Caco-2 (cell line): ENCODE measurements around the gene GALNTL6. TPM values are rescaled to one million over a fixed set of nuclear protein-coding genes. Genes with fewer than 3 reads are reported as not detected.

Source experiments
- BruUV-seq: library from RNA; stranded (reverse); fragments of 400-500 nt; replicated peaks from 2 replicates; lab custom pipeline; 2021; lab: Mats Ljungman, UMichigan
- CTCF ChIA-PET: fragments of 300-600 bp; sonication (Branson Sonifier 250); formaldehyde crosslinking; loops from one replicate; lab custom pipeline; 2022; ENCODE audit warnings: antibody characterized with exemption; lab: Charles Lee
- POLR2A ChIA-PET: fragments of 300-600 bp; sonication (Branson Sonifier 250); formaldehyde crosslinking; loops from one replicate; lab custom pipeline; 2022; ENCODE audit warnings: antibody characterized with exemption; lab: Charles Lee
- DNase-seq, 2 experiments: peaks; one replicate each; pipeline versions ENCODE4 v3.0.0 to v3.0.0-alpha.2; 2020 to 2022
- H3K27me3 ChIP-seq: replicated peaks from 2 replicates; pipeline ENCODE4 v1.6.0; 2011; ENCODE audit warnings: low read length; ENCODE audit not compliant: control insufficient read depth, insufficient read depth
- H3K36me3 ChIP-seq: 2 replicates; pipeline ENCODE4 v1.5.1; 2011; ENCODE audit warnings: low read length; ENCODE audit not compliant: control insufficient read depth, insufficient read depth
- H3K4me1 ChIP-seq: fragments of 250-450 bp; sonication (Bioruptor Pico); 2 replicates; pipeline ENCODE4 v1.5.1; 2020; ENCODE audit warnings: mild to moderate bottlenecking
- H3K4me3 ChIP-seq: 2 replicates; pipeline ENCODE4 v1.5.1; 2011; ENCODE audit warnings: low read depth, mild to moderate bottlenecking, control low read depth, low read length
- H3K9me3 ChIP-seq: fragments of 250-450 bp; sonication (Bioruptor Pico); 2 replicates; pipeline ENCODE4 v1.5.1; 2020; ENCODE audit warnings: mild to moderate bottlenecking, moderate library complexity
- H3K27ac Mint-ChIP-seq: one replicate; pipeline ENCODE4 v1.8.0; 2022; ENCODE audit warnings: mixed read lengths; ENCODE audit not compliant: unreplicated experiment
- H3K27me3 Mint-ChIP-seq: one replicate; pipeline ENCODE4 v1.8.0; 2022; ENCODE audit warnings: mixed read lengths; ENCODE audit not compliant: insufficient read depth, unreplicated experiment
- H3K36me3 Mint-ChIP-seq: one replicate; pipeline ENCODE4 v1.8.0; 2022; ENCODE audit warnings: mild to moderate bottlenecking, mixed read lengths; ENCODE audit not compliant: insufficient read depth, unreplicated experiment
- H3K4me1 Mint-ChIP-seq: one replicate; pipeline ENCODE4 v1.8.0; 2022; ENCODE audit warnings: low read depth, mixed read lengths; ENCODE audit not compliant: unreplicated experiment
- H3K4me3 Mint-ChIP-seq: one replicate; pipeline ENCODE4 v1.8.0; 2022; ENCODE audit warnings: mild to moderate bottlenecking, moderate library complexity, mixed read lengths; ENCODE audit not compliant: unreplicated experiment
- H3K9me3 Mint-ChIP-seq: one replicate; pipeline ENCODE4 v1.8.0; 2022; ENCODE audit warnings: mixed read lengths; ENCODE audit not compliant: unreplicated experiment
- intact Hi-C: fragments of 100-400 bp; cut with micrococcal nuclease; formaldehyde crosslinking; loops from one replicate; pipeline ENCODE4 v1.10.0; 2022; ENCODE audit not compliant: unreplicated experiment
- total RNA-seq: library from RNA; stranded (reverse); gene quantifications from 2 replicates; pipeline ENCODE4 v1.2.3, GENCODE V29; 2022
- TF ChIP-seq, protein P1 (sequence below), 2 experiments: fragments of 200-600 bp in 1 of 2; IDR thresholded peaks; 1 replicate in 1 of 2; 2 replicates in 1 of 2; pipeline versions ENCODE4 v1.5.1 to v1.8.0; 2011 to 2022; ENCODE audit warnings: antibody characterized with exemption in 1 of 2, control low read depth in 1 of 2, inconsistent platforms in 1 of 2, low read depth in 1 of 2, low read length in 1 of 2, mild to moderate bottlenecking in 1 of 2, moderate library complexity in 1 of 2; ENCODE audit not compliant: insufficient read depth in 1 of 2, severe bottlenecking in 1 of 2, unreplicated experiment in 1 of 2

GALNTL6 gene
- total RNA-seq, 1 experiment from 2014 or later = not detected

- no TSS peak for BruUV-seq
- no peaks in the 10 kb centered on the region for H3K4me1 Mint-ChIP-seq
- no peaks in the 10 kb centered on the region for H3K27me3 Mint-ChIP-seq
- H3K27me3 ChIP-seq = no peaks in the 10 kb centered on the region
- H3K36me3 ChIP-seq = no peaks in the 10 kb centered on the region
- H3K4me3 ChIP-seq = no peak overlapping the region
- no peak overlapping the region for H3K27ac Mint-ChIP-seq
- no peaks in the 10 kb centered on the region for H3K9me3 Mint-ChIP-seq
- no peaks in the 10 kb centered on the region for H3K36me3 Mint-ChIP-seq
- H3K4me3 Mint-ChIP-seq = no peak overlapping the region
- no peak for DNase-seq
- H3K9me3 ChIP-seq = no peaks in the 10 kb centered on the region
- TF ChIP-seq, protein P1, sequence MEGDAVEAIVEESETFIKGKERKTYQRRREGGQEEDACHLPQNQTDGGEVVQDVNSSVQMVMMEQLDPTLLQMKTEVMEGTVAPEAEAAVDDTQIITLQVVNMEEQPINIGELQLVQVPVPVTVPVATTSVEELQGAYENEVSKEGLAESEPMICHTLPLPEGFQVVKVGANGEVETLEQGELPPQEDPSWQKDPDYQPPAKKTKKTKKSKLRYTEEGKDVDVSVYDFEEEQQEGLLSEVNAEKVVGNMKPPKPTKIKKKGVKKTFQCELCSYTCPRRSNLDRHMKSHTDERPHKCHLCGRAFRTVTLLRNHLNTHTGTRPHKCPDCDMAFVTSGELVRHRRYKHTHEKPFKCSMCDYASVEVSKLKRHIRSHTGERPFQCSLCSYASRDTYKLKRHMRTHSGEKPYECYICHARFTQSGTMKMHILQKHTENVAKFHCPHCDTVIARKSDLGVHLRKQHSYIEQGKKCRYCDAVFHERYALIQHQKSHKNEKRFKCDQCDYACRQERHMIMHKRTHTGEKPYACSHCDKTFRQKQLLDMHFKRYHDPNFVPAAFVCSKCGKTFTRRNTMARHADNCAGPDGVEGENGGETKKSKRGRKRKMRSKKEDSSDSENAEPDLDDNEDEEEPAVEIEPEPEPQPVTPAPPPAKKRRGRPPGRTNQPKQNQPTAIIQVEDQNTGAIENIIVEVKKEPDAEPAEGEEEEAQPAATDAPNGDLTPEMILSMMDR (IDR thresholded peaks at IDR 0.05; ENCODE audit: insufficient read depth in 1 of 2, low read depth in 1 of 2, low read length in 1 of 2, severe bottlenecking in 1 of 2, unreplicated experiment in 1 of 2) = no peak
- POLR2A ChIA-PET = no interaction called here
- no peaks in the 10 kb centered on the region for H3K4me1 ChIP-seq
- CTCF ChIA-PET = no interaction called here
- intact Hi-C loops = no loop called here
These were observed 788.0 kb downstream of the GALNTL6 start for GRCh38 chr4:172601195-172601594.

GRCh38 chr4:172619218-172619617 is 806.0 kb downstream of the GALNTL6 start:
- H3K27me3 ChIP-seq = no peaks in the 10 kb centered on the region
- DNase-seq = no peak
- H3K4me3 ChIP-seq = no peak overlapping the region
- Mint-ChIP-seq H3K36me3 (no peaks in the 10 kb centered on the region), H3K27ac (no peak overlapping the region), H3K9me3 (no peaks in the 10 kb centered on the region), H3K4me3 (no peak overlapping the region), H3K4me1 (no peaks in the 10 kb centered on the region), H3K27me3 (no peaks in the 10 kb centered on the region)
- intact Hi-C loops = no loop called here
- POLR2A ChIA-PET = no interaction called here
- BruUV-seq = no TSS peak
- no peaks in the 10 kb centered on the region for H3K9me3 ChIP-seq
- TF ChIP-seq, protein P1 (IDR thresholded peaks at IDR 0.05; ENCODE audit: insufficient read depth in 1 of 2, low read depth in 1 of 2, low read length in 1 of 2, severe bottlenecking in 1 of 2, unreplicated experiment in 1 of 2) = no peak
- no peaks in the 10 kb centered on the region for H3K36me3 ChIP-seq
- no peaks in the 10 kb centered on the region for H3K4me1 ChIP-seq
- CTCF ChIA-PET = no interaction called here

DNA sequence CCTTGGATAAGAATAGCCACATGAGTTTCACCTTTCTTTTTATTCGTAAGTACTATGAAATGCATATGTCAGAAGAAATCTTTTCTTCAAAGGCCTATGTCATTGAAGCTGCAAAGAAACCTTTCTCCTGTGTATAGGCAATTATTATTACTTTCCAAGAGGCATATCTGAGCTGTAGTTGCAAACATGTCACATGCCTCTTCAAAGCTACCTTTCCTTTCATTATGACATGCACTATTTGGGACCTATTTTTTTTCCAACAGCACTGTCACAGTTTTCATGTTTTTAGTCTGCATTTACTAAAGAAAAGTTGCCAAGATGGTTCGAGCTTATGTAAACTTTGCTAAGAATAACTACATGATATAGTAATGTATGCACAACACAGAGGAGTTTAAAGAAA is 806.6 kb downstream of the GALNTL6 start:
- Mint-ChIP-seq H3K9me3 (no peaks in the 10 kb centered on the region), H3K36me3 (no peaks in the 10 kb centered on the region), H3K27ac (no peak overlapping the region), H3K4me1 (no peaks in the 10 kb centered on the region), H3K4me3 (no peak overlapping the region), H3K27me3 (no peaks in the 10 kb centered on the region)
- Histone ChIP-seq H3K4me3 (no peak overlapping the region), H3K27me3 (no peaks in the 10 kb centered on the region), H3K4me1 (no peaks in the 10 kb centered on the region), H3K36me3 (no peaks in the 10 kb centered on the region), H3K9me3 (no peaks in the 10 kb centered on the region)
- TF ChIP-seq, protein P1 (IDR thresholded peaks at IDR 0.05; ENCODE audit: insufficient read depth in 1 of 2, low read depth in 1 of 2, low read length in 1 of 2, severe bottlenecking in 1 of 2, unreplicated experiment in 1 of 2) = no peak
- ChIA-PET POLR2A (no interaction called here), CTCF (no interaction called here)
- BruUV-seq = no TSS peak
- no peak for DNase-seq
- intact Hi-C loops = no loop called here
